Measurements from ENCODE around the gene NFIA.

DNA sequence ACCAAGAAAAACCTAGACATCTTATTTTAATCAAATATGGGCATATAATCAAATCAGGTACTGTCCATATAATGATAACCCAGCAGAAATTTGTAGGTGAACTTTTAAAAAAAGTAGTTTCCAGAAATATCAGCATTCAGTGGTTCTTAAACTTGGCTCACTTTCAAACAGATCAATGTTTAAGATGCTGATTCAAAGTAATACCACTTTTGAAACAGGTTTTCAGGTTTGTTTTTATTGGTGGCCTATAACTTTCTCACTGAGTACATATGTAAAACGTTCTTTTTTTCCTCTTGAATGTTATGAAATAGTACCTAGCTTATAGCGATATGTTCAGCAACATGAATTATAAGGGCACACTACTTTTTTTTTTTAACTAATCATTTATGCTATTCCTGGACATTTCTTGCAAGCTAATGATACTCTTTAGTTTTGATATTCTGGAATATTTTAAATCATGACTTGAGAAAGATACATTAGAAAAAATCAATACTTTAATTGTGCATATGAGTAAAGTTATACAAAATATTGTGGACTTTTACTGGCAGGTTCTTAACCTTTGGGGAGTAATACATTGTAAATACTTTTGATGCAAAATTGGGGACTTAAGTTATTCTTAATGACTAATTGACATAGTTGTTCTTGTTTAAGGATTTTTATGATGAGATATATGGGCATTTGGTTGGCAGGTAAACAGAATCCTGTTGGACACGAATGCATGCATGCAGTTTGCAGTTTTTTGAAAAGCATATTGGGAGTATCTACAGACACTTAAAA is 3.0 kb downstream of the NFIA start:
- TF ChIP-seq ZNF207 (IDR thresholded peaks at IDR 0.05; ENCODE audit: borderline replicate concordance) (no peak), JUN (CRISPR knock-in tag; IDR thresholded peaks at IDR 0.05) (no peak), IRX3 (CRISPR knock-in tag; IDR thresholded peaks at IDR 0.05; ENCODE audit: borderline replicate concordance, low read depth) (no peak), CBX2 (IDR thresholded peaks at IDR 0.05; ENCODE audit: low read depth, low read length) (no peak), CBX2 (CRISPR knock-in tag; IDR thresholded peaks at IDR 0.05; ENCODE audit: low read depth) (no peak), TP53 (CRISPR knock-in tag; conservative IDR thresholded peaks at IDR 0.05) (no peak), CBX5 (CRISPR knock-in tag; IDR thresholded peaks at IDR 0.05; ENCODE audit: borderline replicate concordance) (no peak), PAX8 (CRISPR knock-in tag; IDR thresholded peaks at IDR 0.05; ENCODE audit: borderline replicate concordance) (no peak), MIER3 (CRISPR knock-in tag; IDR thresholded peaks at IDR 0.05; ENCODE audit: borderline replicate concordance) (no peak)
- TF ChIP-seq, protein P1, sequence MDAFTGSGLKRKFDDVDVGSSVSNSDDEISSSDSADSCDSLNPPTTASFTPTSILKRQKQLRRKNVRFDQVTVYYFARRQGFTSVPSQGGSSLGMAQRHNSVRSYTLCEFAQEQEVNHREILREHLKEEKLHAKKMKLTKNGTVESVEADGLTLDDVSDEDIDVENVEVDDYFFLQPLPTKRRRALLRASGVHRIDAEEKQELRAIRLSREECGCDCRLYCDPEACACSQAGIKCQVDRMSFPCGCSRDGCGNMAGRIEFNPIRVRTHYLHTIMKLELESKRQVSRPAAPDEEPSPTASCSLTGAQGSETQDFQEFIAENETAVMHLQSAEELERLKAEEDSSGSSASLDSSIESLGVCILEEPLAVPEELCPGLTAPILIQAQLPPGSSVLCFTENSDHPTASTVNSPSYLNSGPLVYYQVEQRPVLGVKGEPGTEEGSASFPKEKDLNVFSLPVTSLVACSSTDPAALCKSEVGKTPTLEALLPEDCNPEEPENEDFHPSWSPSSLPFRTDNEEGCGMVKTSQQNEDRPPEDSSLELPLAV (CRISPR knock-in tag; conservative IDR thresholded peaks at IDR 0.05; ENCODE audit: low read depth), result no peak
- TF ChIP-seq, protein P2, sequence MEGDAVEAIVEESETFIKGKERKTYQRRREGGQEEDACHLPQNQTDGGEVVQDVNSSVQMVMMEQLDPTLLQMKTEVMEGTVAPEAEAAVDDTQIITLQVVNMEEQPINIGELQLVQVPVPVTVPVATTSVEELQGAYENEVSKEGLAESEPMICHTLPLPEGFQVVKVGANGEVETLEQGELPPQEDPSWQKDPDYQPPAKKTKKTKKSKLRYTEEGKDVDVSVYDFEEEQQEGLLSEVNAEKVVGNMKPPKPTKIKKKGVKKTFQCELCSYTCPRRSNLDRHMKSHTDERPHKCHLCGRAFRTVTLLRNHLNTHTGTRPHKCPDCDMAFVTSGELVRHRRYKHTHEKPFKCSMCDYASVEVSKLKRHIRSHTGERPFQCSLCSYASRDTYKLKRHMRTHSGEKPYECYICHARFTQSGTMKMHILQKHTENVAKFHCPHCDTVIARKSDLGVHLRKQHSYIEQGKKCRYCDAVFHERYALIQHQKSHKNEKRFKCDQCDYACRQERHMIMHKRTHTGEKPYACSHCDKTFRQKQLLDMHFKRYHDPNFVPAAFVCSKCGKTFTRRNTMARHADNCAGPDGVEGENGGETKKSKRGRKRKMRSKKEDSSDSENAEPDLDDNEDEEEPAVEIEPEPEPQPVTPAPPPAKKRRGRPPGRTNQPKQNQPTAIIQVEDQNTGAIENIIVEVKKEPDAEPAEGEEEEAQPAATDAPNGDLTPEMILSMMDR (CRISPR knock-in tag; IDR thresholded peaks at IDR 0.05), result no peak
- TF ChIP-seq, protein P3, sequence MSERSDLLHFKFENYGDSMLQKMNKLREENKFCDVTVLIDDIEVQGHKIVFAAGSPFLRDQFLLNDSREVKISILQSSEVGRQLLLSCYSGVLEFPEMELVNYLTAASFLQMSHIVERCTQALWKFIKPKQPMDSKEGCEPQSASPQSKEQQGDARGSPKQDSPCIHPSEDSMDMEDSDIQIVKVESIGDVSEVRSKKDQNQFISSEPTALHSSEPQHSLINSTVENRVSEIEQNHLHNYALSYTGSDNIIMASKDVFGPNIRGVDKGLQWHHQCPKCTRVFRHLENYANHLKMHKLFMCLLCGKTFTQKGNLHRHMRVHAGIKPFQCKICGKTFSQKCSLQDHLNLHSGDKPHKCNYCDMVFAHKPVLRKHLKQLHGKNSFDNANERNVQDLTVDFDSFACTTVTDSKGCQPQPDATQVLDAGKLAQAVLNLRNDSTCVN (CRISPR knock-in tag; IDR thresholded peaks at IDR 0.05; ENCODE audit: borderline replicate concordance), result no peak
- TF ChIP-seq, protein P4, sequence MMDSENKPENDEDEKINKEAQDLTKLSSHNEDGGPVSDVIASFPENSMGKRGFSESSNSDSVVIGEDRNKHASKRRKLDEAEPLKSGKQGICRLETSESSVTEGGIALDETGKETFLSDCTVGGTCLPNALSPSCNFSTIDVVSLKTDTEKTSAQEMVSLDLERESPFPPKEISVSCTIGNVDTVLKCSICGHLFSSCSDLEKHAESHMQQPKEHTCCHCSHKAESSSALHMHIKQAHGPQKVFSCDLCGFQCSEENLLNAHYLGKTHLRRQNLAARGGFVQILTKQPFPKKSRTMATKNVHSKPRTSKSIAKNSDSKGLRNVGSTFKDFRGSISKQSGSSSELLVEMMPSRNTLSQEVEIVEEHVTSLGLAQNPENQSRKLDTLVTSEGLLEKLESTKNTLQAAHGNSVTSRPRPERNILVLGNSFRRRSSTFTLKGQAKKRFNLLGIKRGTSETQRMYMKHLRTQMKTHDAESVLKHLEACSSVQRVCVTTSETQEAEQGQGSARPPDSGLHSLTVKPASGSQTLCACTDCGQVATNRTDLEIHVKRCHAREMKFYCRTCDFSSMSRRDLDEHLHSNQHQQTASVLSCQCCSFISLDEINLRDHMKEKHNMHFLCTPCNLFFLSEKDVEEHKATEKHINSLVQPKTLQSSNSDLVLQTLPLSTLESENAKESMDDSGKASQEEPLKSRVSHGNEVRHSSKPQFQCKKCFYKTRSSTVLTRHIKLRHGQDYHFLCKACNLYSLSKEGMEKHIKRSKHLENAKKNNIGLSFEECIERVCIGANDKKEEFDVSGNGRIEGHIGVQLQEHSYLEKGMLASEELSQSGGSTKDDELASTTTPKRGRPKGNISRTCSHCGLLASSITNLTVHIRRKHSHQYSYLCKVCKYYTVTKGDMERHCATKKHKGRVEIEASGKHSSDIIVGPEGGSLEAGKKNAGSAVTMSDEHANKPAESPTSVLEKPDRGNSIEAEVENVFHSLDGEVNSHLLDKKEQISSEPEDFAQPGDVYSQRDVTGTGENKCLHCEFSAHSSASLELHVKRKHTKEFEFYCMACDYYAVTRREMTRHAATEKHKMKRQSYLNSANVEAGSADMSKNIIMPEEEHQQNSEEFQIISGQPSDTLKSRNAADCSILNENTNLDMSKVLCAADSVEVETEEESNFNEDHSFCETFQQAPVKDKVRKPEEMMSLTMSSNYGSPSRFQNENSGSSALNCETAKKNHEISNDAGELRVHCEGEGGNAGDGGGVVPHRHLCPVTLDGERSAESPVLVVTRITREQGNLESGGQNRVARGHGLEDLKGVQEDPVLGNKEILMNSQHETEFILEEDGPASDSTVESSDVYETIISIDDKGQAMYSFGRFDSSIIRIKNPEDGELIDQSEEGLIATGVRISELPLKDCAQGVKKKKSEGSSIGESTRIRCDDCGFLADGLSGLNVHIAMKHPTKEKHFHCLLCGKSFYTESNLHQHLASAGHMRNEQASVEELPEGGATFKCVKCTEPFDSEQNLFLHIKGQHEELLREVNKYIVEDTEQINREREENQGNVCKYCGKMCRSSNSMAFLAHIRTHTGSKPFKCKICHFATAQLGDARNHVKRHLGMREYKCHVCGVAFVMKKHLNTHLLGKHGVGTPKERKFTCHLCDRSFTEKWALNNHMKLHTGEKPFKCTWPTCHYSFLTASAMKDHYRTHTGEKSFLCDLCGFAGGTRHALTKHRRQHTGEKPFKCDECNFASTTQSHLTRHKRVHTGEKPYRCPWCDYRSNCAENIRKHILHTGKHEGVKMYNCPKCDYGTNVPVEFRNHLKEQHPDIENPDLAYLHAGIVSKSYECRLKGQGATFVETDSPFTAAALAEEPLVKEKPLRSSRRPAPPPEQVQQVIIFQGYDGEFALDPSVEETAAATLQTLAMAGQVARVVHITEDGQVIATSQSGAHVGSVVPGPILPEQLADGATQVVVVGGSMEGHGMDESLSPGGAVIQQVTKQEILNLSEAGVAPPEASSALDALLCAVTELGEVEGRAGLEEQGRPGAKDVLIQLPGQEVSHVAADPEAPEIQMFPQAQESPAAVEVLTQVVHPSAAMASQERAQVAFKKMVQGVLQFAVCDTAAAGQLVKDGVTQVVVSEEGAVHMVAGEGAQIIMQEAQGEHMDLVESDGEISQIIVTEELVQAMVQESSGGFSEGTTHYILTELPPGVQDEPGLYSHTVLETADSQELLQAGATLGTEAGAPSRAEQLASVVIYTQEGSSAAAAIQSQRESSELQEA (CRISPR knock-in tag; IDR thresholded peaks at IDR 0.05; ENCODE audit: not compliant biosample characterization), result no peak
